GM12865 (cell line): ENCODE results near the gene TBC1D12.

Source experiments
- DNase-seq: peaks from one replicate; pipeline ENCODE4 v3.0.0; 2010; ENCODE audit warnings: low read depth
- H3K4me3 ChIP-seq: 2 replicates; pipeline ENCODE4 v1.5.1; 2011; ENCODE audit warnings: mild to moderate bottlenecking, low read depth, low read length, control low read depth
- CTCF ChIP-seq: IDR thresholded peaks from 2 replicates; pipeline ENCODE4 v1.5.1; 2011; ENCODE audit warnings: low read length, control low read depth, low read depth, inconsistent platforms; ENCODE audit not compliant: insufficient read depth; ENCODE audit errors: missing control alignments

TBC1D12 gene

DNA sequence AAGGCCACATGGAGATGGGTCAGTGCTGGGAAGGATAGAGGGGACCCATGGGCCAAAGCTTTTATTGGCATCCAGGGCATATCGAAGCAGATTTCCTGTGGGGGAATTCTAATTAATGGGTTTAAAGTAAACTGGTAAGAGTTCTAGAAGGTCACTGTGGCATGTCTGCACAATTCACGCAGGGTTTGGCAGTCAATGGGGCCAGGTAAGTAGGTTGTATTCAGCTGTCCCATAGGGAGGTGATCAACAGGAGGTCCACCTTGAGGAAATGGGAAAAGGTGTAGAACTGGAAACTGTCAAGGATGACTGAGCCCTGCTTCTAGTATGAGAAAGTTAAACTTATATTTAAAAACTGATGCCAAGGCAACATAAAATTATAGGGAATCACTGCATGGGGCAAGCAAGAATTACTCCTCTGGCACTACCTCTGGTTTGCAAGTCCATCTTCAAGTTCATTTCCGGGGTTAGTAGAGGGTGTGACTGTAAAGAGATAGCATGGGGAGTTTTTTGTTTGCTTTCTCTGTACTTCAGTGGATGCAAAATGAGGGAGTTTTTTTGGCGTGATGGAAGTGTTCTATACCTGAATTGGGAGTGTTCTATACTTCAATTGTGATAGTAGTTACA, 22.5 kb downstream of the TBC1D12 start:
- TF ChIP-seq CTCF = no peak
- no peak overlapping the region for H3K4me3 ChIP-seq
- no peak for DNase-seq

DNA sequence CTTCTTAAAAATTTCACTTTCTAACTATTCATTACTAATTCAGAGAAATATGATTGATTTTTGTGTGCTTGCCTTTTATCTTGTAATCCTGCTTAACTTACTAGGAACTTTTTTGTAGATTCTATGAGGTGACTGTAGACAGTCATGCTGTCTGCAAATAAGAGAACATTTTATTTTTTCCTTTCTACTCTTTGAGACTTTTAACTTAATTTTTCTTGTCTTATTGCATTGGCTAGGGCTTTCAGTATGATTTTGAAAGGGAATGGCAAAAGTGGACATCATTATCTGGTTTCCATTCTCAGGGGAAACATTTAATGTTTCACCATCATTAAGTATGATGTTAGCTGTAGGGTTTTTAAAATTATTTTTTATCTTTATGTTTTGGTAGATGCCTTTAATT, 23.6 kb downstream of the TBC1D12 start:
- no peak for TF ChIP-seq CTCF

GRCh38 chr10:94427166-94427565, 24.8 kb downstream of the TBC1D12 start:
- no peak for DNase-seq
- H3K4me3 ChIP-seq = no peak overlapping the region
- no peak for TF ChIP-seq CTCF

More for the DNA sequence above, 23.6 kb downstream of the TBC1D12 start:
- DNase-seq = no peak
- H3K4me3 ChIP-seq = no peak overlapping the region

DNA sequence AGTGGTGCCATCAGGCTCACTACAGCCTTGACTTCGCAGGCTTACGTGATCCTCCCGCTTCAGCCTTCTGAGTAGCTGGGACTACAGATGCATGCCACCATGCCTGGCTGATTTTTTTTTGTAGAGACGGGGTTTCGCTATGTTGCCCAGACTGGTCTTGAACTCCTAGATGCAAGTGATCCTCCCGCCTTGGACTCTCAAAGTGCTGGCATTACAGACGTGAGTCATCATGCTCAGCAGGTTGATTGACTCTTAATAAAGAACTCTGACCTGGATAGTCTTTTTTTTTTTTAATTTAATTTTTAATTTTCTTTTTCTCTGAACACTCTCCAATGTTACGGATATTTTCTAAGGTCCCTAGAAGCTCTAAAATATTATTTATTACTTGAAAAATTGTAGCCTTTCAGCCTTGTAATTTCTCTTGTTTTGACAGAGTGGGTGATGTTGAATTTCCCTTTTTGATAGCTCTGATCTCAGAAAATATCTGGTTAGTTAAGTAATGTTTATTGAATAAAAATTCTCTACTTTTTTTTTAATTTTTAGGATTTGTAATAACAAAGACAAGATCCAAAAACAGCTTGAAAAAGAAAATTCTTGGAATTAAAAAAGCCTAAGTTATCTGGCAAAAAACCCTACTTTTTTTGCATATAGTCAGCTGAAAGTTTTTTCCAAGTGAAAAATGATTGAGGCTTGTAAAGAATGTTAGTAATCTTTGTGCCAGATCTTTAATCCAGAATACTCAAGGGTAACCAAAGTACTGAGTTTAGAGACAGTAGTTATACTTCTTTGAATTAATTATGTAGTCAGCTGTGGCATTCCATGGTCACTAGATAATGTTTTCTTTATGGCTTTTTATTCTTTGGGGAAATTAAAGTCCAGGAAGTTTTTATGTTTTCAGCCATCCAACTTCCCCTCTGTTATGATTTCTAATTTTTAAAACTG, 26.7 kb downstream of the TBC1D12 start:
- TF ChIP-seq CTCF = no peak

GRCh38 chr10:94430701-94431100, 28.4 kb downstream of the TBC1D12 start:
- DNase-seq = no peak
- TF ChIP-seq CTCF = no peak
- no peak overlapping the region for H3K4me3 ChIP-seq

More for the DNA sequence above, 26.7 kb downstream of the TBC1D12 start:
- no peak overlapping the region for H3K4me3 ChIP-seq
- DNase-seq = no peak

GRCh38 chr10:94432443-94432842, 30.1 kb downstream of the TBC1D12 start:
- DNase-seq = no peak
- no peak for TF ChIP-seq CTCF
- H3K4me3 ChIP-seq = no peak overlapping the region
